ENCODE data around the gene ANKMY1.

The ANKMY1 gene

GRCh38 chr2:240446664-240447175 lies 111.1 kb downstream of the ANKMY1 start:
- H3K27me3 ChIP-seq (ENCODE audit: control insufficient read depth in 1 of 2, insufficient read depth in 2 of 2, low read length in 2 of 2), result peaks cover 13 to 16% of the 10 kb centered on the region in 2 donors
- no peak overlapping the region for H3K9ac ChIP-seq (ENCODE audit: low read depth in 1 of 2, low read length in 2 of 2)
- no peaks in the 10 kb centered on the region for H3K36me3 ChIP-seq (ENCODE audit: control insufficient read depth in 1 of 2, insufficient read depth in 2 of 2, low read length in 2 of 2)
- no peaks in the 10 kb centered on the region for H3K9me3 ChIP-seq (ENCODE audit: control insufficient read depth in 1 of 2, low read length in 2 of 2)
- H3K27ac ChIP-seq (ENCODE audit: low read depth, low read length), result no peak overlapping the region
- H3K4me3 ChIP-seq (ENCODE audit: low read depth in 1 of 2, low read length in 2 of 2), result no peak overlapping the region
- no peaks in the 10 kb centered on the region for H3K4me1 ChIP-seq (ENCODE audit: control insufficient read depth in 1 of 2, insufficient read depth in 2 of 2, low read length in 2 of 2)

GRCh38 chr2:240445961-240446663 lies 111.7 kb downstream of the ANKMY1 start:
- Histone ChIP-seq H3K4me1 (ENCODE audit: control insufficient read depth in 1 of 2, insufficient read depth in 2 of 2, low read length in 2 of 2) (no peaks in the 10 kb centered on the region), H3K27ac (ENCODE audit: low read depth, low read length) (no peak overlapping the region), H3K9me3 (ENCODE audit: control insufficient read depth in 1 of 2, low read length in 2 of 2) (no peaks in the 10 kb centered on the region), H3K27me3 (ENCODE audit: control insufficient read depth in 1 of 2, insufficient read depth in 2 of 2, low read length in 2 of 2) (peaks cover 7 to 10% of the 10 kb centered on the region in 2 donors), H3K36me3 (ENCODE audit: control insufficient read depth in 1 of 2, insufficient read depth in 2 of 2, low read length in 2 of 2) (no peaks in the 10 kb centered on the region), H3K4me3 (ENCODE audit: low read depth in 1 of 2, low read length in 2 of 2) (no peak overlapping the region), H3K9ac (ENCODE audit: low read depth in 1 of 2, low read length in 2 of 2) (no peak overlapping the region)

- Histone ChIP-seq H3K36me3 (ENCODE audit: control insufficient read depth in 1 of 2, insufficient read depth in 2 of 2, low read length in 2 of 2) (no peaks in the 10 kb centered on the region), H3K9ac (ENCODE audit: low read depth in 1 of 2, low read length in 2 of 2) (no peak overlapping the region), H3K27ac (ENCODE audit: low read depth, low read length) (no peak overlapping the region), H3K4me1 (ENCODE audit: control insufficient read depth in 1 of 2, insufficient read depth in 2 of 2, low read length in 2 of 2) (no peaks in the 10 kb centered on the region), H3K4me3 (ENCODE audit: low read depth in 1 of 2, low read length in 2 of 2) (no peak overlapping the region), H3K9me3 (ENCODE audit: control insufficient read depth in 1 of 2, low read length in 2 of 2) (no peaks in the 10 kb centered on the region), H3K27me3 (ENCODE audit: control insufficient read depth in 1 of 2, insufficient read depth in 2 of 2, low read length in 2 of 2) (peaks cover 5 to 8% of the 10 kb centered on the region in 2 donors)
Observed at GRCh38 chr2:240444464-240444863, 113.3 kb downstream of the ANKMY1 start.

DNA sequence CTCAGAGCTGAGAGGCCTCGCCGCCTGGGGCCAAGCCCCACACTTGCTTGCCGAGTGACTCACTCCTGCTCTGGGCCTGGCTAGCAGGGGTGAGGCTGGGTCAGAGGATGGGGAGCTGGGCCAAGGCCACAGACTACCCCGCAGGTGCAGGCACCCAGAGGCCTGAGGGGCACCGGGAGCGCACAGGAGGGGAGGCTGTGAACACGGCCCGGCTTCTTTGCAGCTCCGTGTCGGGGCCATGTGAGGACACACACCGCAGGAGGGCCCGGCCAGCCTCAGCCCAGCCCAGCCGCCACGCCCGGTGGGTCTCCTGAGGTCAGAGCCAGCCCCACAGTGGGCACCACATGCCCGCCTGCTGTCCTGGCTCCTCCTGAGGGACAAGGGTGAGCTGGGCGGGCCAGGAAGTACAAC lies 113.9 kb downstream of the ANKMY1 start:
- H3K4me3 ChIP-seq (ENCODE audit: low read depth in 1 of 2, low read length in 2 of 2), result no peak overlapping the region
- no peaks in the 10 kb centered on the region for H3K4me1 ChIP-seq (ENCODE audit: control insufficient read depth in 1 of 2, insufficient read depth in 2 of 2, low read length in 2 of 2)
- H3K27me3 ChIP-seq (ENCODE audit: control insufficient read depth in 1 of 2, insufficient read depth in 2 of 2, low read length in 2 of 2), result peaks cover 5 to 8% of the 10 kb centered on the region in 2 donors
- H3K9ac ChIP-seq (ENCODE audit: low read depth in 1 of 2, low read length in 2 of 2), result no peak overlapping the region
- H3K27ac ChIP-seq (ENCODE audit: low read depth, low read length), result no peak overlapping the region
- H3K9me3 ChIP-seq (ENCODE audit: control insufficient read depth in 1 of 2, low read length in 2 of 2), result no peaks in the 10 kb centered on the region
- no peaks in the 10 kb centered on the region for H3K36me3 ChIP-seq (ENCODE audit: control insufficient read depth in 1 of 2, insufficient read depth in 2 of 2, low read length in 2 of 2)

DNA sequence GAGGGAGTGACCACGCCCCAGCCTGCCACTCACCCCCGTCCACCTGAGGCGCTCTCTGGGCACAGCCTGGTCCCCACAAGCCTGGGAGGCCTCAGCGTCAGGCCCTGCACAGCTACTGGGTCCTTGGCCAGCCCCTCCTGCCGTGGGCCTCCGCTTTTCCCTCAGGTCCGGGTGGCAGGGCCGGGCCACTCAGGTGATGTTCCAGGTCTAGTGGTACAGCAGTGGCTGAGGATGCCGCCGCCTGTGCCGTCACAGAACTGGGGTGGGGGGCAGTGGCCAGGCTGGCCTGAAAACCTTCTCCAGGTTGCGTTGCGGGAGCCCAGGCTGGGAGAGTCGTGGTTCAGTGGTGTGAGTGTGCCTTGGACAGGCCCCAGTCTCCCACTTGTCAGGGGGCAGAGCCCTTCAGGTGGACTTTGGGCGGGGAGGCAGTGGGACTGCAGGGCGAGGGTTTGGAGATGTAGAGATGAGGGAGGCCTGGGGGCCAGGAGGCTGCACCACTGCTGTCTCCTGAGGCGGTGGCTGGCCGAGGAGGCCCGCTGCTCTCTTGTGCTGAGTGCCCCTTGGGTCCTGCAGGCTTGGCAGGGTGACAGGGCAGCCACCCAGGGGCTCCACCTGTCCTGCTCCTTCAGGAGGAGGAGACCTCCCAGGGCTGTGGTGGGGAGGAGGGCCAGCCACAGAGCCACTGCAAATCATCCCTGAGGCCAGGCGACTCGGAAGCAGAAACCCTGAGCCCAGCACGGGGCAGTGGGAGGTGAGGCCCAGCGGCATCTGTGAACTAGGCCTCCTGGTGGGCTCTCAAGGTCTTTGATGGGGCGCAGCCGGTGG lies 114.7 kb downstream of the ANKMY1 start:
- no peaks in the 10 kb centered on the region for H3K9me3 ChIP-seq (ENCODE audit: control insufficient read depth in 1 of 2, low read length in 2 of 2)
- H3K36me3 ChIP-seq (ENCODE audit: control insufficient read depth in 1 of 2, insufficient read depth in 2 of 2, low read length in 2 of 2), result no peaks in the 10 kb centered on the region
- H3K9ac ChIP-seq (ENCODE audit: low read depth in 1 of 2, low read length in 2 of 2), result no peak overlapping the region
- H3K4me3 ChIP-seq (ENCODE audit: low read depth in 1 of 2, low read length in 2 of 2), result no peak overlapping the region
- H3K27ac ChIP-seq (ENCODE audit: low read depth, low read length), result no peak overlapping the region
- H3K4me1 ChIP-seq (ENCODE audit: control insufficient read depth in 1 of 2, insufficient read depth in 2 of 2, low read length in 2 of 2), result peaks cover 0 to 3% of the 10 kb centered on the region in 2 donors
- peaks cover 5 to 9% of the 10 kb centered on the region in 2 donors for H3K27me3 ChIP-seq (ENCODE audit: control insufficient read depth in 1 of 2, insufficient read depth in 2 of 2, low read length in 2 of 2)

GRCh38 chr2:240441993-240442411 lies 115.8 kb downstream of the ANKMY1 start:
- Histone ChIP-seq H3K27ac (ENCODE audit: low read depth, low read length) (no peak overlapping the region), H3K9ac (ENCODE audit: low read depth in 1 of 2, low read length in 2 of 2) (no peak overlapping the region), H3K4me3 (ENCODE audit: low read depth in 1 of 2, low read length in 2 of 2) (no peak overlapping the region), H3K9me3 (ENCODE audit: control insufficient read depth in 1 of 2, low read length in 2 of 2) (no peaks in the 10 kb centered on the region), H3K27me3 (ENCODE audit: control insufficient read depth in 1 of 2, insufficient read depth in 2 of 2, low read length in 2 of 2) (peaks cover 11 to 12% of the 10 kb centered on the region in 2 donors), H3K36me3 (ENCODE audit: control insufficient read depth in 1 of 2, insufficient read depth in 2 of 2, low read length in 2 of 2) (no peaks in the 10 kb centered on the region), H3K4me1 (ENCODE audit: control insufficient read depth in 1 of 2, insufficient read depth in 2 of 2, low read length in 2 of 2) (peaks cover 0 to 7% of the 10 kb centered on the region in 2 donors)

DNA sequence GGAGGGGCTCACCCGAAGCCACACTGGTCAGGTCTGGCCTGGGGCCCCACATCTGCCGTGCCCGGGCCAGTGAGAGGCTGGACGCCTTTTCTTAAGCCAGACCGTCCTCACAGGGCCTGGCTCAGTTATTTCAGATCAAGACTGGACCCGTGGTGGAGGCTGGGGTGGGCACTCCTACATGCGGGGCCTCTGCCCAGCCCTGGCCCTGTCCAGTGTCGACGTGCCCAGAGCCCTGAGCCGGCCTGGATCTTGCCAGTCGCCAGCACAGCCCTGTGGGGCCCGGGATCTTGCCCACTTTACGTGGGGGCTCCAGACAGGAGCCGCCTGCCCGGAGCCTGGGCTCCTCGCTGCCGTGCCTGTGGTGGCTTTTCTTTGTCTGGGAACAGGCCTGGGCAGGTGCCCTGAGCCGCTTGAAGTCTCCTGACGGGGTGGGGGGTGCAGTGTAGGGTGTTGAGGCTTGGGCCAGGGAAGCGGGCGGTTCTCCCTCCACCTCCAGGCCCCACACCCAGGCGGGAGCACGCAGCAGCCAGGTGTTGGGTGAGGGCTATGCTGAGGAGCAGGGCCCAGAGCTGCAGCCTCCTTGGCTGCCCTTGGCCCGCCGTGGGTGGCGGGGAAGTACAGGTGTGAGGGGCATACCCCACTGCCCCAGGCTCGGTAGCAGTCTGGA lies 116.3 kb downstream of the ANKMY1 start:
- no peak overlapping the region for H3K27ac ChIP-seq (ENCODE audit: low read depth, low read length)
- H3K4me1 ChIP-seq (ENCODE audit: control insufficient read depth in 1 of 2, insufficient read depth in 2 of 2, low read length in 2 of 2), result peaks cover 0 to 13% of the 10 kb centered on the region in 2 donors
- peaks cover 16% of the 10 kb centered on the region in 2 donors for H3K27me3 ChIP-seq (ENCODE audit: control insufficient read depth in 1 of 2, insufficient read depth in 2 of 2, low read length in 2 of 2)
- H3K4me3 ChIP-seq (ENCODE audit: low read depth in 1 of 2, low read length in 2 of 2), result no peak overlapping the region
- H3K9ac ChIP-seq (ENCODE audit: low read depth in 1 of 2, low read length in 2 of 2), result no peak overlapping the region
- no peaks in the 10 kb centered on the region for H3K9me3 ChIP-seq (ENCODE audit: control insufficient read depth in 1 of 2, low read length in 2 of 2)
- no peaks in the 10 kb centered on the region for H3K36me3 ChIP-seq (ENCODE audit: control insufficient read depth in 1 of 2, insufficient read depth in 2 of 2, low read length in 2 of 2)

- no peaks in the 10 kb centered on the region for H3K9me3 ChIP-seq (ENCODE audit: control insufficient read depth in 1 of 2, low read length in 2 of 2)
- H3K4me1 ChIP-seq (ENCODE audit: control insufficient read depth in 1 of 2, insufficient read depth in 2 of 2, low read length in 2 of 2), result peaks cover 0 to 14% of the 10 kb centered on the region in 2 donors
- no peak overlapping the region for H3K27ac ChIP-seq (ENCODE audit: low read depth, low read length)
- H3K4me3 ChIP-seq (ENCODE audit: low read depth in 1 of 2, low read length in 2 of 2), result no peak overlapping the region
- H3K9ac ChIP-seq (ENCODE audit: low read depth in 1 of 2, low read length in 2 of 2), result no peak overlapping the region
- H3K36me3 ChIP-seq (ENCODE audit: control insufficient read depth in 1 of 2, insufficient read depth in 2 of 2, low read length in 2 of 2), result no peaks in the 10 kb centered on the region
- peaks cover 16 to 18% of the 10 kb centered on the region in 2 donors for H3K27me3 ChIP-seq (ENCODE audit: control insufficient read depth in 1 of 2, insufficient read depth in 2 of 2, low read length in 2 of 2)
Observed at GRCh38 chr2:240440704-240441320, 117.0 kb downstream of the ANKMY1 start.

DNA sequence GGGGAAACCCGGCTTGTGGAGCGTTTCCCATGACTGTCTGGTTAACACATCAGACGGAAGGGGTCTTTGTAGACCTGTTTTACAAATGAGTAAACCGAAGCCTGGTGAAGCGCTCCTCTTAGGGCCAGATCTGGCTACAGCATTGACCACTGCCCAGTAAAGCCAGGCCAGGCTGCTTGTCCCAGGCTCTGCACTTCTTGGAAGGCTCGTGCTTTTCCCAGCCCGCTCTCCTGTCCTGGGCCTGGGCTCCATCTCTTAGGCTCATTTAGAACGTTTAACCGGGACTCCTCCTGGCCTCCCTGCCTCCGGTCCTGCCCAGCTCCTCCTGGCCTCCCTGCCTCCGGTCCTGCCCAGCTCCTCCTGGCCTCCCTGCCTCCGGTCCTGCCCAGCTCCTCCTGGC lies 117.5 kb downstream of the ANKMY1 start:
- Histone ChIP-seq H3K4me3 (ENCODE audit: low read depth in 1 of 2, low read length in 2 of 2) (no peak overlapping the region), H3K4me1 (ENCODE audit: control insufficient read depth in 1 of 2, insufficient read depth in 2 of 2, low read length in 2 of 2) (peaks cover 0 to 14% of the 10 kb centered on the region in 2 donors), H3K36me3 (ENCODE audit: control insufficient read depth in 1 of 2, insufficient read depth in 2 of 2, low read length in 2 of 2) (no peaks in the 10 kb centered on the region), H3K27me3 (ENCODE audit: control insufficient read depth in 1 of 2, insufficient read depth in 2 of 2, low read length in 2 of 2) (peaks cover 16 to 18% of the 10 kb centered on the region in 2 donors), H3K27ac (ENCODE audit: low read depth, low read length) (no peak overlapping the region), H3K9me3 (ENCODE audit: control insufficient read depth in 1 of 2, low read length in 2 of 2) (no peaks in the 10 kb centered on the region), H3K9ac (ENCODE audit: low read depth in 1 of 2, low read length in 2 of 2) (no peak overlapping the region)

All from duodenal mucosa (tissue), 2 donors.